Stimulated activated CD4-positive, alpha-beta T cell treated with anti-CD3 and anti-CD28 coated beads, TNF-alpha, amount 100 ng/mL, for 1 hour (primary cell): ENCODE data around the gene SSRP1.
A peak's percentile ranks its signal among the peaks of the same experiment; 100 is the strongest.
"Not testable (repeated sequence)": the region's sequence is repeated elsewhere in the genome, so short reads cannot be mapped to it uniquely, and the experiment has no call there.

Experiments
- DNase-seq, 3 donors: peaks; one replicate each; pipeline ENCODE4 v3.0.0-alpha.2; 2020; ENCODE audit warnings: low read depth in 3 of 3, low spot score in 1 of 3

SSRP1 gene

GRCh38 chr11:57335343-57336110 is at the start of gene SSRP1:
TSS of gene SSRP1 (minus strand) at chr11:57335892. CDS start at chr11:57335121, 771 bp downstream.
- peak; percentile 69 to 75 (median 72) for DNase-seq

DNA sequence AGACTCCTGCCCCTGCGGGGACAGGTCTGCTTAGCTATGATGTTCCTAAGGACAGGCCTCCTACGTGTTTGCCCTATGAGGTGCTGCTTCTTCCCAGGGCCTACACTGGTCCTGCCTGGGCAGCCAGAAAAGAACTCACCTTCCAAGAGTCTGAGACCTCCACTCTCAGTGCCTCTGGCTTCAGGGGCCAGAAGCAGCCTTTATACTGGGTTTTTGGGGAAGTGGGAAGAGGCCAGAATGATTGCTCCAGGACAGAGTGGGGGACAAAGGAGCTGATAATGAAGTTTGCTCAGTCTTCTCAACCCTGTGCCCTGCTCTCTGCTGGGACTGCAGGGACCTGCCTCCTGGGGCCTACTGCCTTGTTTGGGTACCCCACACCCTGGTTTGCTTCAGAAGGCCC is 45.3 kb upstream of the SSRP1 start, which contains the start of gene PRG3:
Gene PRG3, minus strand, starts transcription at position 176 of the 400 bp plus-strand sequence. CDS start 442 bp downstream, outside the sequence.
- no peak for DNase-seq

DNA sequence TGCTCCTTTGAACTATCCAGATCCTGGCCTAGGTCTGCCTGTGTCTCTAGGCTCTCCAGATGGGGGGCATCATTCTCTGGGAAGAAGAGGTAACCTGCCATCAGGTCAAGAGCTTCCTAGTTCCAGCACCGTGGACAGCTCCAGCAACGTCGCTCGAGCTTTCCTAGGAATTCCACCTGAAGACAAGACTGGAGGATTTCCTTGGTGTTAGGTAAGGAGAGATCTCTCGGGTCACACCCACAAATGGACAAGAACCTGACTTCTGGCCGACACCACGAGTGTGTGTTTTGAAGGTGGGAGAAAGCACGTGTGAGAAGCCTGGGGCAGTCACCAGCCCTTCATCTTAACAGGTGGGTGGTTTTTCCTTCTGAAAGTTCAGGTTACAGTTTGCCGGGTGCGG is 44.0 kb upstream of the SSRP1 start:
- no peak for DNase-seq

DNA sequence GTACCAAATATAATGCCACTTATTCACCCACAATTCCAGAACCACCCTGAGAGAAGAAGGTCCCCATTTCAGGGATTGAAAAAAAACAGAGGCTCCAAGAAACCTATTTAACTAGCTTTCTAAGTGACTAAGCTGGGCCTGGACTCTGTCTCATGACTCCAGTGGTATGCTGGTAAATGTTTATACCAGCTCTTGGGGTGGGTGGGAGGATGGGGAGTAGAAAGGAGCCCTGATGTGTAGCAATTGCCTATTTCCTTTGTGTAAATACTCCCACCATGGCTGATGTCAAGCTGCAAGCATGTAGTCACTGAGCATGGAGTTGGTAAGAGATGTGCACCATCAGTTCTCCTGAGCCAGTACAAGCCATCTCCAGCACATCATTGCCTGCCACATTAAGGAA is 42.5 kb upstream of the SSRP1 start:
- no peak for DNase-seq

DNA sequence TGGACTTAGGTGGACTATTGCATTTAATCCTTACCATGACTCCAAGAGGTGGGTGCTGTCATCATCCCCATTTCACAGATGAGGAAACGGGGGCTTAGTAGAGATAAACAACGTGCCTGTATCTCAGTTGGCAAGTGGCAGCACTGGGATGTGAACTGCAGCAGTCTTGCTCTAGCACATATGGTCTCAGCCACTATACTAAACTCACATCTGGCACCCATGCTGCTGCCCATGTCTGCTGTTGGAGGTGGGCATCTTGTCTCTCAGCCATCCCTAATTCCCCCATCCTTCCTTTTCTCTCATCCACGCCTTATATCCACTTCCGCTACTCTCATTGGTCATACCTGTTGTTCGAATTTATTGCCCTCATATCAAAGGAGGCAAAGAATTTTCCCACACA is 41.4 kb upstream of the SSRP1 start:
- DNase-seq: no peak

GRCh38 chr11:57376095-57377090 is 40.7 kb upstream of the SSRP1 start:
- DNase-seq: no peak

GRCh38 chr11:57375490-57375889 is 39.8 kb upstream of the SSRP1 start:
- DNase-seq: no peak

- no peak for DNase-seq
These were observed 39.3 kb upstream of the SSRP1 start for GRCh38 chr11:57374966-57375365.

DNA sequence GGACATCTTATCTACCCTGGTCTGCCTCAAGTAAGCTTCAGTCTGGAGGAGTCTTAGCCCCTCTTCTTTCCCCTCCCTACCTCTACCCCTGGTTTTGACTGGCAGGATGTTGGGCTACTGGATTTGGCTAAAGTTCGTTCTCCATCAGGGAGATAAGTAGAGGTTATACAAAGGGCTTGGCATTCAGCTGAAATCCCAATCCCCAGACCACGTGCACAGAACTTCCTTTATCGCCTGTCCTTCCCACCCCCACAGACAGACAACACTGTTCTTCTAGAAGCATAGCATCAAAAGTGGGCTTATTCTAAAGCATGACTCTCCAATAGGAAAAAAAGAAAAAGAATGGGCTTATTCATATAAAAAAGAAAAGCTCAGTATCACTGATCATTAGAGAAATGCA is 37.5 kb upstream of the SSRP1 start:
- DNase-seq: no peak

DNA sequence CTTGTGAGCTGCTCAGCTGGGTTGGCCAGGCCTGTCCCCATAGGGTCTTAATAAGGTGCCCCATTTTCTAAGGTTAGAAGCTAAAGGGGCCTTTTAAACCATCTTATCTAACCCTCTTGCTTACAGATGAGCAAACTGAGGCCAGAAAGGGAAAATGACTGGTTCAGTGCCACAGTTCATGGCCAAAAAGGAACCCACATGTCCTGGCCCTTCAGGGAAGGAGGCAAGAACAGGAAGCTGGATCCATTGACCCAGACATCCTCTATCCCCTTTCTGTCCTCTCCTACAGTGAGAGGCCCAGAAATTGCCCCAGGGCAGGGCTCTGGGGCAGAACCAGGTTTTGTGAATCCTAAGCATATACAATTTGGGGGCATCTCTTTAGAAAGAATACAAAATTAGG is 35.2 kb upstream of the SSRP1 start:
- DNase-seq: no peak

GRCh38 chr11:57370251-57370650 is 34.6 kb upstream of the SSRP1 start:
- no peak for DNase-seq

DNA sequence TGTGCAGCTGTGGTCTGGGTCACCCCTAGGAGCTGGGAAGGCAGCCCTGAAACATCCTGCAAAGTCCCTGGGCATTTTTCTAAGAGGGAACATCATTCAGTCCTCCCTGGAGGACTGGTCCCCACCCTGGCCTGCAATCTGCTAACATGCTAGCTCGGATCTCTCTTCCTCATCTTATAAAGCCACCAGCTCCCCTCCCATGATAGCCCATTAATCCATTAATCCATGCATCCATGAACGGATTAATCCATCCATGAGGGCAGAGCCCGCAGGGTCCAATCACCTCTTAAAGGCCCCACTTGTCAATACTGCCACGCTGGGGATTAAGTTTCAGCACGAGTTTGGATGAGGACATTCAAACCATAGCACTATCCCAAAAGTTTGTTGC is 33.1 kb upstream of the SSRP1 start:
- no peak for DNase-seq

GRCh38 chr11:57368106-57368844 is 32.6 kb upstream of the SSRP1 start:
- no peak for DNase-seq

GRCh38 chr11:57364851-57365660 is 29.4 kb upstream of the SSRP1 start:
- no peak for DNase-seq

DNA sequence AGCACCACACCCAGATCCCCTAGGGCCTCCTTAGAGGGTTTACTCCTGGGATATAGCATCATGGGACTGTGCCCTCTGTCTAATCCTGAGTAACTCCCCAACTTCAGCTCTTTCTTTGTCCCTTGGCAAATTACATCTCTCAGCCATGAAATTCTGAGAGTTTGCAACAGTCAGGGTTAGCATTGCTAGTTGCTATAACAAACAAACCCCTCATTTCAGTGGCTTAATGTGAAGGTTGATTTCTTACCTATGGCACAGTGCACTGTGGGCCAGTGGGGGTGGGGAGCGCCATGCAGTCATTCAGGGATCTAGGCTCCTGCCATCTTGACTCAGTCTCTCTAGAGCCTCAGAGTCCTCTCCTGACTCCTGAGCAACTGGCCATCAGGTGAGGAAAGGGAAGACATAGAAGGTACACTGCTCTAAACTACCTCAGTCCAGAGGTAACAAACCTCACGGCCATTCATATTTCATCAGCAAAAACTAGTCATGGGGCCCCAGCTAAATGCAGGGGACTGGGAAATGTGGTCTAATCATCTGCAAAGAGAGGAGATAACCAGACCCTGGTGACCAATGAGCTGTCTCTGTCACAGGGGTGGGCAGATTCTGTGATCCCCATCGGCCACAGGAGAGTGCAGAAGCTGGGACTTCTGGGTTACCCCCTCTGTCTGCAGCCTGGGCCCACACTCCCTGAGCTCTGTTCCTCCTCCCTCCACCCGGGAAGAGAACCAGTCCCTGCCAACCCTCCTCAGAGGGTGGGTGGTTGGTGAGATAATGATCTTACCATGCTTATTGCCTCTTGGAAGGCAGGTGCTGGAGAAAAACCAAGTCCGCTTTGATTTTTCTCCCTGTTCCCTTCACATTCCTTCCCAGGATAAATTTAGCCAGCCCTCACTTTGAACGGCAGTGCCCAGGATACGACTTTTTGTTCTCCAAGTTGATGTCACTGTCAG is 27.7 kb upstream of the SSRP1 start:
- no peak for DNase-seq

DNA sequence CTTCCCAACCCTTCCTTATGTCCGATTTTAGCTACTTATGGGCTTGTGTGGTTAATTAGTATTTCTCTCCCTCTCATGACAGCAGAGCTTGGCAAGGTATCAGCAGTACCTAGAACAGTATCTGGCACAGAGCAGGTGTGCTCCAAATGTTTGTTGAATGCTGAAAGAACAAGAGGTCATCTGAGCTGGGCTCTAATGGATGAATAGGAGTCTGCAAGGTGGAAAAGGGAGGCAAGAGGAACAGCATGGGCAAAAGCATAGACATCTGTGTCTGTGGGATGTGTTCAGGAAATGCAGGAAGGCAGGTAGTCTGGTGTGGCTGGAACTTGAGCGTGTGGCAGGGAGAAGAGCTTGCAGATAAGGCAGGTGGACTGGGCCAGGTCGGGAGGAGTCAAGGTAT is 26.2 kb upstream of the SSRP1 start:
- no peak for DNase-seq

- DNase-seq: not testable (repeated sequence)
These were observed 25.7 kb upstream of the SSRP1 start for GRCh38 chr11:57361420-57361819.

DNA sequence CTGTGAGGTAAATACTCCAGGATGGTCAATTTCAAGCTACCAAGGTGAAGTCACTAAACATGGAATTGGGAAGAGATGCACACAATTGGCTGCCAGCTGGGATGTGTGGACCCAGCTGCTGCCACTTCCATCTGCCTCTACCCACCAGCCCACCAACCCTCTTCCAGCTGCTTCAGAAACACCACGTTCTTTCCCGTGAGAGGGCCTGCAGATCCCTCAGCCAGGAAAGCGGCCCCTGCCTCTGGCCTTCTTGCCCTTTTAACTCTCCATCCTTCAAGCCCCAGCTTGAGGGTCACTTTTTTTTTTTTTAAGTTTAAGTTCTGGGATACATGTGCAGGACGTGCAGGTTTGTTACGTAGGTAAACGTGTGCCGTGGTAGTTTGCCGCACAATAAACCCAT is 25.3 kb upstream of the SSRP1 start:
- DNase-seq: no peak
